DOHH2 (cell line): Measurements from ENCODE around the gene STYK1.

Experiments used
- CTCF ChIP-seq: fragments of 200-600 bp; sonication (generic); IDR thresholded peaks from one replicate; pipeline ENCODE4 v1.5.1; 2014; ENCODE audit warnings: antibody characterized with exemption, mild to moderate bottlenecking, low read depth, low read length; ENCODE audit not compliant: poor library complexity, severe bottlenecking
- EZH2phosphoT487 ChIP-seq: fragments of 200-600 bp; sonication (generic); IDR thresholded peaks from 2 replicates; pipeline ENCODE4 v1.6.1; 2017; ENCODE audit warnings: borderline replicate concordance, mild to moderate bottlenecking, antibody characterized with exemption, low read length, moderate library complexity, mixed read lengths

- TF ChIP-seq CTCF = no peak
- TF ChIP-seq EZH2phosphoT487 = no peak
These were observed 40.3 kb downstream of the STYK1 start for GRCh38 chr12:10633541-10633940.
